Common myeloid progenitor, CD34-positive (primary cell): ENCODE measurements around the gene MN1.
A peak's percentile ranks its signal among the peaks of the same experiment; 100 is the strongest.

Experiments
- CTCF ChIA-PET: fragments of 350-600 bp; sonication (Branson Sonifier 250); formaldehyde crosslinking; loops from one replicate; lab custom pipeline; 2021; ENCODE audit warnings: antibody characterized with exemption; lab: Charles Lee
- POLR2A ChIA-PET: fragments of 350-600 bp; sonication (Branson Sonifier 250); formaldehyde crosslinking; loops from one replicate; lab custom pipeline; 2021; ENCODE audit warnings: antibody characterized with exemption; lab: Charles Lee
- DNase-seq, 3 donors: peaks; one replicate each; pipeline versions ENCODE4 v3.0.0 to v3.0.0-alpha.2; 2013
- H3K27ac ChIP-seq, 2 experiments: 1 replicate in 1 of 2; 2 replicates in 1 of 2; pipeline ENCODE4 v1.7.0; 2013; ENCODE audit warnings: inconsistent platforms in 2 of 2, low read length in 2 of 2, mild to moderate bottlenecking in 2 of 2, low read depth in 1 of 2, moderate library complexity in 1 of 2; ENCODE audit not compliant: severe bottlenecking in 2 of 2, insufficient read depth in 1 of 2, poor library complexity in 1 of 2
- H3K27me3 ChIP-seq, 5 experiments: replicated peaks in 2 of 5; 1 replicate in 3 of 5; 2 replicates in 2 of 5; pipeline versions ENCODE4 v1.6.1 to v1.7.0; 2013; ENCODE audit warnings: low read length in 4 of 5, mild to moderate bottlenecking in 2 of 5, moderate library complexity in 2 of 5, inconsistent platforms in 1 of 5; ENCODE audit not compliant: insufficient read depth in 5 of 5, control insufficient read depth in 4 of 5
- H3K36me3 ChIP-seq, 4 experiments: 1 replicate in 2 of 4; 2 replicates in 2 of 4; pipeline versions ENCODE4 v1.6.1 to v1.7.0; 2013; ENCODE audit warnings: low read length in 3 of 4, control low read depth in 1 of 4, mild to moderate bottlenecking in 1 of 4; ENCODE audit not compliant: control insufficient read depth in 4 of 4, insufficient read depth in 4 of 4
- H3K4me1 ChIP-seq, 4 experiments: 1 replicate in 3 of 4; 2 replicates in 1 of 4; pipeline versions ENCODE4 v1.6.1 to v1.7.1; 2013; ENCODE audit warnings: low read length in 3 of 4, mild to moderate bottlenecking in 3 of 4, control low read depth in 1 of 4, inconsistent platforms in 1 of 4, moderate library complexity in 1 of 4; ENCODE audit not compliant: control insufficient read depth in 4 of 4, insufficient read depth in 4 of 4; ENCODE audit errors: control extremely low read depth in 1 of 4
- H3K4me3 ChIP-seq, 7 experiments: 1 replicate in 4 of 7; 2 replicates in 3 of 7; pipeline versions ENCODE4 v1.5.1 to v1.7.0; 2013; ENCODE audit warnings: mild to moderate bottlenecking in 7 of 7, low read length in 6 of 7, moderate library complexity in 6 of 7, inconsistent platforms in 2 of 7, low read depth in 2 of 7, control low read depth in 1 of 7; ENCODE audit not compliant: insufficient read depth in 4 of 7, control insufficient read depth in 1 of 7; ENCODE audit errors: extremely low read depth in 1 of 7
- H3K9me3 ChIP-seq, 5 experiments: 1 replicate in 4 of 5; 2 replicates in 1 of 5; pipeline versions ENCODE4 v1.6.1 to v1.7.1; 2013; ENCODE audit warnings: low read length in 4 of 5, mild to moderate bottlenecking in 2 of 5, inconsistent platforms in 1 of 5, low read depth in 1 of 5, moderate library complexity in 1 of 5; ENCODE audit not compliant: control insufficient read depth in 4 of 5, insufficient read depth in 2 of 5; ENCODE audit errors: control extremely low read depth in 1 of 5
- WGBS: methylation state at CpG from one replicate; pipeline ENCODE4 v1.1.5; 2013; ENCODE audit not compliant: insufficient coverage; 5-methylcytosine and 5-hydroxymethylcytosine counted together

MN1 gene

DNA sequence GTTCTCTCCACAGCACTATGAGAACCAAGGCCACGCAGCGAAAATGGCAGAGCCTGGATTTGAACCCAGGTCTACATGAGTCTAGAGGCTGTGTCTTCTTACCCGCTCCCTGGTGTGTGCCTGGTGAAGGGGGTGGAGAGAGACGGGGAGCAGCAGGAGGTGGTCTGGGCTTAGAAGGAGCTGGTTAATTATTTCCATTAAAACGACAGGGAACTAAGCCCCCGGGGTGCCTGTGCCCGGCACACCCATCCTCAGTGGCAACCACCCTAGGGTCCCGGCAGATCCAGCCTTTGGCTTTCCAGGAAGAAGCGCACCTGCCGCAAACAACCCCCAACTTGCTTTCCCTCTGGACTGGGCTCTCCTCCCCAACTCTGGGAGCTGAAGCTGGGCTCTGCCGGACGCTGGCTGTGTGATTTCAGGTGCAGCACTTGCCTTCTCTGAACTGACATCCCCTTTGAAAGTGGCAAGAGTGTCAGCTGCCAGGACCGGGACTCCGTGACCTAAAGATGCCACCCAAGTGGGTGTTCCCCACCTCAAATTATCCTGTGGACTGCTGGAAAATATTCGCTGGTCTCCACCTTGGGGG, 35.8 kb downstream of the MN1 start:
- peaks cover 0 to 15% (median 9%) of the 10 kb centered on the region in 4 experiments for H3K4me1 ChIP-seq
- no peaks in the 10 kb centered on the region for H3K9me3 ChIP-seq
- CTCF ChIA-PET = interaction anchor here (1.0 kb wide), 1 partner anchor 358 kb away, joined by 3 read pairs; no protein-coding TSS in a partner anchor
- H3K36me3 ChIP-seq = peaks cover 0 to 19% (median 4%) of the 10 kb centered on the region in 4 experiments
- H3K27ac ChIP-seq = no peak overlapping the region
- POLR2A ChIA-PET = no interaction called here
- 96% methylated on average over 15 of the region's 15 CpGs for WGBS
- no peak for DNase-seq
- no peaks in the 10 kb centered on the region for H3K27me3 ChIP-seq
- no peak overlapping the region for H3K4me3 ChIP-seq

- H3K36me3 ChIP-seq = peaks cover 0 to 19% (median 4%) of the 10 kb centered on the region in 4 experiments
- no peak overlapping the region for H3K4me3 ChIP-seq
- no peak overlapping the region for H3K27ac ChIP-seq
- ChIA-PET POLR2A (no interaction called here), CTCF (no interaction called here)
- peaks cover 0 to 15% (median 9%) of the 10 kb centered on the region in 4 experiments for H3K4me1 ChIP-seq
- WGBS = 96% methylated on average over 3 of the region's 3 CpGs
- H3K27me3 ChIP-seq = no peaks in the 10 kb centered on the region
- DNase-seq = no peak
- no peaks in the 10 kb centered on the region for H3K9me3 ChIP-seq
Measured at GRCh38 chr22:27764722-27765236, 36.8 kb downstream of the MN1 start.

GRCh38 chr22:27761665-27762064, 39.9 kb downstream of the MN1 start:
- no peaks in the 10 kb centered on the region for H3K27me3 ChIP-seq
- CTCF ChIA-PET = interaction anchor here (1.0 kb wide), 1 partner anchor 92 kb away, joined by 3 read pairs; no protein-coding TSS in a partner anchor
- no peak overlapping the region for H3K4me3 ChIP-seq
- POLR2A ChIA-PET = interaction anchor here (1.0 kb wide), 1 partner anchor 15 kb away, joined by 3 read pairs; no protein-coding TSS in a partner anchor
- no peaks in the 10 kb centered on the region for H3K9me3 ChIP-seq
- DNase-seq = no peak
- H3K36me3 ChIP-seq = peaks cover 0 to 24% (median 3%) of the 10 kb centered on the region in 4 experiments
- H3K27ac ChIP-seq = no peak overlapping the region
- peaks cover 0 to 13% (median 9%) of the 10 kb centered on the region in 4 experiments for H3K4me1 ChIP-seq
- 84% methylated on average over 11 of the region's 15 CpGs for WGBS

- peaks cover 0 to 27% (median 2%) of the 10 kb centered on the region in 4 experiments for H3K36me3 ChIP-seq
- no peak overlapping the region for H3K27ac ChIP-seq
- H3K9me3 ChIP-seq = no peaks in the 10 kb centered on the region
- peak in 2 of 3 donors; percentile 53 to 67 for DNase-seq
- ChIA-PET CTCF (interaction anchor here (0.6 to 1.0 kb wide), 3 partner anchors 17 to 91 kb away, joined by 3 read pairs; no protein-coding TSS in a partner anchor), POLR2A (interaction anchor here (1.0 kb wide), 1 partner anchor 15 kb away, joined by 3 read pairs; no protein-coding TSS in a partner anchor)
- 57% methylated on average over 7 of the region's 7 CpGs for WGBS
- peaks cover 0 to 13% (median 9%) of the 10 kb centered on the region in 4 experiments for H3K4me1 ChIP-seq
- no peak overlapping the region for H3K4me3 ChIP-seq
- H3K27me3 ChIP-seq = no peaks in the 10 kb centered on the region
Measured at GRCh38 chr22:27761000-27761399, 40.6 kb downstream of the MN1 start.

- H3K9me3 ChIP-seq = no peaks in the 10 kb centered on the region
- H3K27ac ChIP-seq = no peak overlapping the region
- peaks cover 0 to 13% (median 9%) of the 10 kb centered on the region in 4 experiments for H3K4me1 ChIP-seq
- peaks cover 0 to 21% (median 0%) of the 10 kb centered on the region in 4 experiments for H3K36me3 ChIP-seq
- POLR2A ChIA-PET = no interaction called here
- H3K27me3 ChIP-seq = no peaks in the 10 kb centered on the region
- 95% methylated on average over 7 of the region's 8 CpGs for WGBS
- CTCF ChIA-PET = interaction anchor here (0.6 kb wide), 2 partner anchors 17 to 30 kb away, joined by 3 read pairs; no protein-coding TSS in a partner anchor
- no peak overlapping the region for H3K4me3 ChIP-seq
- DNase-seq = no peak
Measured at GRCh38 chr22:27760474-27760873, 41.1 kb downstream of the MN1 start.

- Histone ChIP-seq H3K27ac (no peak overlapping the region), H3K27me3 (no peaks in the 10 kb centered on the region), H3K36me3 (peaks cover 0 to 14% (median 0%) of the 10 kb centered on the region in 4 experiments), H3K9me3 (no peaks in the 10 kb centered on the region), H3K4me3 (no peak overlapping the region), H3K4me1 (peaks cover 0 to 13% (median 9%) of the 10 kb centered on the region in 4 experiments)
- POLR2A ChIA-PET = no interaction called here
- CTCF ChIA-PET = interaction anchor here (0.9 to 2.1 kb wide), 3 partner anchors 9 to 46 kb away, joined by 3 to 9 read pairs (median 4); no protein-coding TSS in a partner anchor
- WGBS = 94% methylated on average over 5 of the region's 6 CpGs
- no peak for DNase-seq
Measured at GRCh38 chr22:27757928-27758525, 43.5 kb downstream of the MN1 start.
